IMR-90 (cell line): ENCODE data around the gene TPP1. TPM values are rescaled to one million over a fixed set of nuclear protein-coding genes. Genes with fewer than 3 reads are reported as not detected.
A peak's percentile ranks its signal among the peaks of the same experiment; 100 is the strongest.

Experiments used
- ATAC-seq: fragments of 200-7000 bp; cut with Tn5 transposase; 2 replicates; pipeline ENCODE4 v1.9.1; 2020; ENCODE audit warnings: low read depth, mild to moderate bottlenecking, moderate library complexity
- BruUV-seq: library from RNA; stranded (reverse); fragments of 400-500 nt; replicated peaks from 2 replicates; lab custom pipeline; 2021; lab: Mats Ljungman, UMichigan
- CTCF ChIA-PET: fragments of 300-600 bp; formaldehyde crosslinking; extraction: SDS; loops from one replicate; lab custom pipeline; 2021; ENCODE audit warnings: antibody characterized with exemption; lab: Yijun Ruan, JAX
- POLR2A ChIA-PET: fragments of 300-600 bp; sonication (Branson Sonifier 250); formaldehyde crosslinking; loops from one replicate; lab custom pipeline; 2022; ENCODE audit warnings: antibody characterized with exemption; ENCODE audit not compliant: unreplicated experiment; lab: Charles Lee
- DNase-seq: peaks from one replicate; pipeline ENCODE4 v3.0.0; 2013
- H2AFZ ChIP-seq: replicated peaks from 2 replicates; pipeline ENCODE3; 2013; ENCODE audit warnings: low read length, mild to moderate bottlenecking; ENCODE audit not compliant: poor library complexity
- H2AK5ac ChIP-seq: 2 replicates; pipeline ENCODE4 v1.6.1; 2013; ENCODE audit warnings: low read depth, low read length, inconsistent platforms
- H2AK9ac ChIP-seq: replicated peaks from 2 replicates; pipeline ENCODE3; 2013; ENCODE audit warnings: mild to moderate bottlenecking, low read depth, low read length, moderate library complexity; ENCODE audit not compliant: poor library complexity
- H2BK120ac ChIP-seq: 2 replicates; pipeline ENCODE4 v1.6.1; 2013; ENCODE audit warnings: low read depth, low read length, inconsistent platforms
- H2BK15ac ChIP-seq: 3 replicates; pipeline ENCODE4 v1.6.1; 2013; ENCODE audit warnings: low read depth, low read length, inconsistent platforms
- H2BK20ac ChIP-seq: 2 replicates; pipeline ENCODE4 v1.6.1; 2013; ENCODE audit warnings: low read depth, mild to moderate bottlenecking, inconsistent platforms, low read length, moderate library complexity
- H2BK5ac ChIP-seq: 2 replicates; pipeline ENCODE4 v1.6.1; 2013; ENCODE audit warnings: mild to moderate bottlenecking, low read depth, low read length, inconsistent platforms; ENCODE audit not compliant: poor library complexity, severe bottlenecking
- H3K14ac ChIP-seq: replicated peaks from 2 replicates; pipeline ENCODE4 v1.6.1; 2013; ENCODE audit warnings: low read depth, low read length, inconsistent platforms
- H3K18ac ChIP-seq: 2 replicates; pipeline ENCODE4 v1.6.1; 2013; ENCODE audit warnings: low read depth, low read length, control low read depth
- H3K23ac ChIP-seq: 2 replicates; pipeline ENCODE4 v1.6.1; 2013; ENCODE audit warnings: low read depth, low read length, inconsistent platforms
- H3K27ac ChIP-seq: 2 replicates; pipeline ENCODE4 v1.5.1; 2013; ENCODE audit warnings: mild to moderate bottlenecking, control low read depth, low read length; ENCODE audit not compliant: insufficient read depth
- H3K27me3 ChIP-seq: 2 replicates; pipeline ENCODE4 v1.6.1; 2013; ENCODE audit warnings: low read length; ENCODE audit not compliant: control insufficient read depth, insufficient read depth
- H3K36me3 ChIP-seq: 2 replicates; pipeline ENCODE4 v1.6.1; 2013; ENCODE audit warnings: low read length, mixed read lengths; ENCODE audit not compliant: control insufficient read depth, insufficient read depth
- H3K4ac ChIP-seq: 2 replicates; pipeline ENCODE4 v1.6.1; 2013; ENCODE audit warnings: low read depth, low read length, inconsistent platforms
- H3K4me1 ChIP-seq: 2 replicates; pipeline ENCODE4 v1.6.1; 2013; ENCODE audit warnings: low read length, mixed read lengths; ENCODE audit not compliant: control insufficient read depth, insufficient read depth
- H3K4me2 ChIP-seq: 2 replicates; pipeline ENCODE4 v1.6.1; 2013; ENCODE audit warnings: low read depth, mild to moderate bottlenecking, control low read depth, low read length, moderate library complexity
- H3K4me3 ChIP-seq: 2 replicates; pipeline ENCODE4 v1.5.1; 2013; ENCODE audit warnings: low read depth, mild to moderate bottlenecking, control low read depth, low read length, moderate library complexity; ENCODE audit not compliant: insufficient read depth
- H3K56ac ChIP-seq: 2 replicates; pipeline ENCODE4 v1.6.1; 2013; ENCODE audit warnings: low read length, inconsistent platforms; ENCODE audit not compliant: insufficient read depth; ENCODE audit errors: extremely low read depth
- H3K79me1 ChIP-seq, 2 experiments: 2 replicates each; pipeline ENCODE4 v1.6.1; 2013; ENCODE audit warnings: low read length in 2 of 2, inconsistent platforms in 1 of 2, low read depth in 1 of 2
- H3K9ac ChIP-seq: 2 replicates; pipeline ENCODE4 v1.6.1; 2013; ENCODE audit warnings: low read depth, low read length, control low read depth
- H3K9me1 ChIP-seq: 2 replicates; pipeline ENCODE4 v1.6.1; 2013; ENCODE audit warnings: low read length, inconsistent platforms; ENCODE audit not compliant: insufficient read depth
- H3K9me3 ChIP-seq: 2 replicates; pipeline ENCODE4 v1.6.1; 2013; ENCODE audit warnings: low read length; ENCODE audit not compliant: control insufficient read depth, insufficient read depth
- H4K20me1 ChIP-seq: 2 replicates; pipeline ENCODE4 v1.6.1; 2013; ENCODE audit warnings: low read length, inconsistent platforms; ENCODE audit not compliant: insufficient read depth
- H4K5ac ChIP-seq: 2 replicates; pipeline ENCODE4 v1.6.1; 2013; ENCODE audit warnings: mild to moderate bottlenecking, low read depth, low read length, control low read depth
- H4K8ac ChIP-seq, 2 experiments: 2 replicates each; pipeline ENCODE4 v1.6.1; 2013; ENCODE audit warnings: low read depth in 2 of 2, low read length in 2 of 2, control low read depth in 1 of 2, inconsistent platforms in 1 of 2
- H4K91ac ChIP-seq: 2 replicates; pipeline ENCODE4 v1.6.1; 2013; ENCODE audit warnings: low read depth, low read length, inconsistent platforms; ENCODE audit not compliant: insufficient read depth
- BHLHE40 ChIP-seq: fragments of 150-350 bp; IDR thresholded peaks from 2 replicates; pipeline ENCODE4 v1.6.1; 2016; ENCODE audit warnings: mild to moderate bottlenecking, low read depth, low read length
- CEBPB ChIP-seq: IDR thresholded peaks from 2 replicates; pipeline ENCODE4 v1.6.1; 2012; ENCODE audit warnings: low read depth, low read length, improper control_type of control experiment
- CHD1 ChIP-seq: IDR thresholded peaks from 2 replicates; pipeline ENCODE4 v1.6.1; 2012; ENCODE audit warnings: low read depth, low read length, improper control_type of control experiment
- ELK1 ChIP-seq: fragments of 150-350 bp; IDR thresholded peaks from 2 replicates; pipeline ENCODE4 v1.6.1; 2016; ENCODE audit warnings: low read depth, mild to moderate bottlenecking, low read length, moderate library complexity, borderline replicate concordance
- FOS ChIP-seq: fragments of 150-350 bp; IDR thresholded peaks from 2 replicates; pipeline ENCODE4 v1.6.1; 2016; ENCODE audit warnings: low read depth, low read length
- MAFK ChIP-seq: IDR thresholded peaks from 2 replicates; pipeline ENCODE4 v1.6.1; 2012; ENCODE audit warnings: low read depth, low read length, improper control_type of control experiment
- MAZ ChIP-seq: IDR thresholded peaks from 2 replicates; pipeline ENCODE4 v1.6.1; 2012; ENCODE audit warnings: low read depth, mild to moderate bottlenecking, low read length, improper control_type of control experiment, moderate library complexity, borderline replicate concordance
- MXI1 ChIP-seq: IDR thresholded peaks from 2 replicates; pipeline ENCODE4 v1.6.1; 2012; ENCODE audit warnings: low read depth, mild to moderate bottlenecking, low read length, moderate library complexity, borderline replicate concordance
- NFE2L2 ChIP-seq: fragments of 150-350 bp; IDR thresholded peaks from 2 replicates; pipeline ENCODE4 v1.6.1; 2016; ENCODE audit warnings: low read depth, mild to moderate bottlenecking, low read length
- POLR2A ChIP-seq: IDR thresholded peaks from 2 replicates; pipeline ENCODE4 v1.6.1; 2012; ENCODE audit warnings: mild to moderate bottlenecking, low read depth, low read length
- RAD21 ChIP-seq: IDR thresholded peaks from 2 replicates; pipeline ENCODE4 v1.6.1; 2012; ENCODE audit warnings: low read length, improper control_type of control experiment
- RCOR1 ChIP-seq: IDR thresholded peaks from 2 replicates; pipeline ENCODE4 v1.6.1; 2012; ENCODE audit warnings: mild to moderate bottlenecking, low read length, improper control_type of control experiment; ENCODE audit not compliant: insufficient replicate concordance
- RFX5 ChIP-seq: IDR thresholded peaks from 2 replicates; pipeline ENCODE4 v1.8.0; 2012; ENCODE audit warnings: low read depth, mild to moderate bottlenecking, low read length, moderate library complexity
- SMC3 ChIP-seq: fragments of 150-350 bp; IDR thresholded peaks from 2 replicates; pipeline ENCODE4 v1.6.1; 2016; ENCODE audit warnings: low read depth, mild to moderate bottlenecking, antibody characterized with exemption, low read length, moderate library complexity
- WGBS, 2 experiments: methylation state at CpG; one replicate each; pipeline versions ENCODE4 v1.1.5 to v1.1.7; 2013; ENCODE audit warnings: missing lambda C conversion rate in 2 of 2; ENCODE audit not compliant: insufficient read length in 1 of 2; ENCODE audit errors: extremely low coverage in 2 of 2; 5-methylcytosine and 5-hydroxymethylcytosine counted together
- dilution Hi-C: fragments of 300-500 bp; cut with HindIII; formaldehyde crosslinking; loops from one replicate; pipeline ENCODE4 v1.14.3; 2018; ENCODE audit warnings: low sequenced_read_pairs; ENCODE audit not compliant: unreplicated experiment
- in situ Hi-C: fragments of 300-500 bp; cut with MboI; formaldehyde crosslinking; loops from 3 replicates; pipeline ENCODE4 v1.14.3; 2019; ENCODE audit warnings: low sequenced_read_pairs, inconsistent platforms, mixed read lengths
- intact Hi-C: fragments of 100-400 bp; cut with micrococcal nuclease; formaldehyde crosslinking; loops from 2 replicates; pipeline ENCODE4 v1.10.0; 2022
- polyA plus RNA-seq, 3 experiments: library from polyadenylated mRNA; depleted of rRNA; stranded (reverse); fragments of >200 nt; gene quantifications; 2 replicates each; pipeline ENCODE4 v1.2.3, GENCODE V29; 2012; ENCODE audit warnings: low replicate concordance in 1 of 3
- total RNA-seq: library from RNA; depleted of rRNA; stranded (reverse); fragments of >200 nt; gene quantifications from 2 replicates; pipeline ENCODE4 v1.2.3, GENCODE V29; 2012
- TF ChIP-seq, protein P1 (sequence below): fragments of 150-350 bp; IDR thresholded peaks from 2 replicates; pipeline ENCODE4 v1.6.1; 2017; ENCODE audit warnings: mild to moderate bottlenecking, antibody characterized with exemption, low read length, low read depth
- TF ChIP-seq, protein P2 (sequence below): conservative IDR thresholded peaks from 2 replicates; pipeline ENCODE4 v1.5.1; 2012; ENCODE audit warnings: mild to moderate bottlenecking, low read depth, low read length, improper control_type of control experiment

Gene TPP1
- total and polyA plus RNA-seq, 2 of the 4 experiments (the other 2 are of a cell fraction) = 33.5 to 108 TPM

DNA sequence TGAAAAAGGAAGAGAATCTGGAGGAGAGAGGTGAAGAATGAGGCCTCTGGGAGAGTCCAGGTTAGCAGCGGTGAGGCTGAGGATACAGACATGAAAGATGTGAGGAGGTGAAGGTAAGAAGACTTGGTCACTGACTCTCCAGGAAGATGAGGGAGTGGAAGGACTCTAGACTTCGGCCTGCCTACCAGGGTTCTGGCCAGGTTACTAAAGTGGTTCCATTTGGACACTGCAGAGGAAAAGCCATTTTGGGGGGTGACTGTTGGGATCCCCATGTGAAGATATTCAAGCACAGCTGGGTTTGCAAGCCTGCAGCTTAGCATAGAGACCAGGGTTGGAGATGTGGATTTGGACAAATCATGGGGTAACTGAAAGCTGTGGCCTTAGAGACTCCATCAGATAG, 28.6 kb upstream of the TPP1 start:
- Histone ChIP-seq H3K9ac (no peak overlapping the region), H3K4me1 (peaks cover 16% of the 10 kb centered on the region), H4K20me1 (peaks cover 5% of the 10 kb centered on the region; the same call in 1 of the 2 replicates), H2BK5ac (no peak overlapping the region), H3K9me3 (no peaks in the 10 kb centered on the region), H3K36me3 (peaks cover 4% of the 10 kb centered on the region; the same call in 1 of the 2 replicates), H3K27ac (no peak overlapping the region), H4K8ac (peak overlapping the region in 1 of 2 experiments; percentile 94; a peak in 1 of 4 replicates), H3K23ac (no peak overlapping the region), H2AK9ac (no peak overlapping the region), H3K4me2 (no peak overlapping the region), H3K4ac (peak overlapping the region; percentile 83), H4K91ac (no peak overlapping the region), H3K9me1 (peaks cover 26% of the 10 kb centered on the region), H2BK20ac (no peak overlapping the region), H3K18ac (no peak overlapping the region), H3K14ac (peak overlapping the region; percentile 64; the same call in 1 of the 2 replicates), H4K5ac (no peak overlapping the region), H2AK5ac (0 out of 2 replicates have a peak overlapping the region, but pooled peaks have one; percentile 23), H2BK120ac (no peak overlapping the region), H3K79me1 (peaks cover 5 to 40% of the 10 kb centered on the region in 2 experiments; a peak in 3 of 4 replicates), H2AFZ (no peak overlapping the region), H2BK15ac (no peak overlapping the region), H3K27me3 (0 out of 2 replicates have a peak, but pooled peaks cover 3% of the 10 kb centered on the region), H3K4me3 (no peak overlapping the region), H3K56ac (peak overlapping the region; percentile 10; the same call in 1 of the 2 replicates)
- no TSS peak for BruUV-seq
- TF ChIP-seq BHLHE40 = no peak
- no peak for TF ChIP-seq POLR2A
- no peak for TF ChIP-seq NFE2L2
- no peak for TF ChIP-seq MAFK
- TF ChIP-seq SMC3 = no peak
- no peak for TF ChIP-seq MXI1
- TF ChIP-seq MAZ = no peak
- no peak for TF ChIP-seq FOS
- no peak for TF ChIP-seq ELK1
- no peak for TF ChIP-seq CHD1
- TF ChIP-seq, protein P1, sequence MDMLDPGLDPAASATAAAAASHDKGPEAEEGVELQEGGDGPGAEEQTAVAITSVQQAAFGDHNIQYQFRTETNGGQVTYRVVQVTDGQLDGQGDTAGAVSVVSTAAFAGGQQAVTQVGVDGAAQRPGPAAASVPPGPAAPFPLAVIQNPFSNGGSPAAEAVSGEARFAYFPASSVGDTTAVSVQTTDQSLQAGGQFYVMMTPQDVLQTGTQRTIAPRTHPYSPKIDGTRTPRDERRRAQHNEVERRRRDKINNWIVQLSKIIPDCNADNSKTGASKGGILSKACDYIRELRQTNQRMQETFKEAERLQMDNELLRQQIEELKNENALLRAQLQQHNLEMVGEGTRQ = no peak
- TF ChIP-seq RAD21 = no peak
- no peak for TF ChIP-seq RFX5
- TF ChIP-seq CEBPB = no peak
- TF ChIP-seq, protein P2, sequence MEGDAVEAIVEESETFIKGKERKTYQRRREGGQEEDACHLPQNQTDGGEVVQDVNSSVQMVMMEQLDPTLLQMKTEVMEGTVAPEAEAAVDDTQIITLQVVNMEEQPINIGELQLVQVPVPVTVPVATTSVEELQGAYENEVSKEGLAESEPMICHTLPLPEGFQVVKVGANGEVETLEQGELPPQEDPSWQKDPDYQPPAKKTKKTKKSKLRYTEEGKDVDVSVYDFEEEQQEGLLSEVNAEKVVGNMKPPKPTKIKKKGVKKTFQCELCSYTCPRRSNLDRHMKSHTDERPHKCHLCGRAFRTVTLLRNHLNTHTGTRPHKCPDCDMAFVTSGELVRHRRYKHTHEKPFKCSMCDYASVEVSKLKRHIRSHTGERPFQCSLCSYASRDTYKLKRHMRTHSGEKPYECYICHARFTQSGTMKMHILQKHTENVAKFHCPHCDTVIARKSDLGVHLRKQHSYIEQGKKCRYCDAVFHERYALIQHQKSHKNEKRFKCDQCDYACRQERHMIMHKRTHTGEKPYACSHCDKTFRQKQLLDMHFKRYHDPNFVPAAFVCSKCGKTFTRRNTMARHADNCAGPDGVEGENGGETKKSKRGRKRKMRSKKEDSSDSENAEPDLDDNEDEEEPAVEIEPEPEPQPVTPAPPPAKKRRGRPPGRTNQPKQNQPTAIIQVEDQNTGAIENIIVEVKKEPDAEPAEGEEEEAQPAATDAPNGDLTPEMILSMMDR = no peak
- TF ChIP-seq RCOR1 = no peak
- intact Hi-C loops = no loop called here
- 90% methylated on average over 2 of the region's 2 CpGs; no CpG with 5 or more reads in 1 of the 2 experiments for WGBS, 2 experiments
- ChIA-PET CTCF (interaction anchor here (1.1 kb wide), 1 partner anchor 36 kb away, joined by 4 read pairs; the partner anchor contains the start of gene MRPL17), POLR2A (no interaction called here)
- DNase-seq (no peak), ATAC-seq (no peak)
- dilution Hi-C loops = no loop called here
- in situ Hi-C loops = no loop called here
